Progenitor cell of endocrine pancreas (in vitro differentiated cells): ENCODE results near the gene XBP1. TPM values are rescaled to one million over a fixed set of nuclear protein-coding genes. Genes with fewer than 3 reads are reported as not detected.
A peak's percentile ranks its signal among the peaks of the same experiment; 100 is the strongest.

Source experiments
- DNase-seq: peaks from one replicate; pipeline ENCODE4 v3.0.0; 2021; ENCODE audit warnings: low spot score; ENCODE audit not compliant: unreplicated experiment
- H3K27ac Mint-ChIP-seq: 2 replicates; pipeline ENCODE4 v1.8.0; 2021; ENCODE audit warnings: mild to moderate bottlenecking, moderate library complexity, mixed read lengths
- H3K27me3 Mint-ChIP-seq: 2 replicates; pipeline ENCODE4 v1.8.0; 2021; ENCODE audit warnings: mixed read lengths
- H3K36me3 Mint-ChIP-seq: 2 replicates; pipeline ENCODE4 v1.8.0; 2022; ENCODE audit warnings: mixed read lengths; ENCODE audit not compliant: insufficient read depth
- H3K4me1 Mint-ChIP-seq: 2 replicates; pipeline ENCODE4 v1.8.0; 2021; ENCODE audit warnings: low read depth, mixed read lengths
- H3K4me3 Mint-ChIP-seq: 2 replicates; pipeline ENCODE4 v1.8.0; 2021; ENCODE audit warnings: low read depth, mild to moderate bottlenecking, moderate library complexity, mixed read lengths
- H3K9me3 Mint-ChIP-seq: 2 replicates; pipeline ENCODE4 v1.8.0; 2021; ENCODE audit warnings: low read depth, mixed read lengths
- total RNA-seq: library from RNA; stranded (reverse); gene quantifications from 2 replicates; pipeline ENCODE4 v1.2.1, GENCODE V29; 2021
- TF ChIP-seq, protein P1 (sequence below): fragments of 200-600 bp; sonication (generic); IDR thresholded peaks from one replicate; pipeline ENCODE4 v1.5.0; 2021; ENCODE audit warnings: antibody characterized with exemption, mild to moderate bottlenecking; ENCODE audit not compliant: unreplicated experiment

XBP1 gene
- total RNA-seq, 1 donor from 2014 or later, result 126 TPM

DNA sequence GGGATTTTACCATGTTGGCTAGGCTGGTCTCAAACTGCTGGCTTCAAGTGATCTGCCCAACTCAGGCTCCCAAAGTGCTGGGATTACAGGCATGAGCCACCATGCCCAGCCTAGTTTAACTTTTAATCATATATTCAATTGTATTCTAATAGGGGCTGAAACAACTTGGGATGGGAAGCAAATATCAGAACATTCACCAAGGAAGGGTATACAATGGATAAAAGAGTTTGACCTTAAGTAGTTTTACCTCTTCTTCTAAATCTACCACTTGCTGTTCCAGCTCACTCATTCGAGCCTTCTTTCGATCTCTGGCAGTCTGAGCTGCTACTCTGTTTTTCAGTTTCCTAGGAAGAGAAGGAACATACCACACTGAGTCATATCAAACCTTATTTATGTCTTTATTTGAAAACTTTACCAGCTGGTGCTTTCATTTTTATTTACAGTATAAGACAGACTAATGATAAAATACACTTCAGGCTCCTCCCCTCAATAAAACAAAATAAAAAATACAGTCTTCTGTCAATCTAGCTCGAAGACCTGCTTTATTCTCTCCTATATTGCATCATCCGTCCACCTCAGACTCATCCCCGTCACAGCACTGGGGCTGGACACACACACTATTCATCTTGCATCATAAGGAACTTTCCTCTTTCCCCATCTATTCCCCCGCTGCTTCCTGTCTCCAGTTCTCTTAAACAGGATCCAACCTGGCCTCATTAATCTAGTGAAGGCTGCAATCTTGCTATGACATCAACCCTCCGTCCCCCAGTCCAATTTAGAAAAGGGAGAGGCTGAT lies 1.4 kb downstream of the XBP1 start:
- TF ChIP-seq, protein P1, sequence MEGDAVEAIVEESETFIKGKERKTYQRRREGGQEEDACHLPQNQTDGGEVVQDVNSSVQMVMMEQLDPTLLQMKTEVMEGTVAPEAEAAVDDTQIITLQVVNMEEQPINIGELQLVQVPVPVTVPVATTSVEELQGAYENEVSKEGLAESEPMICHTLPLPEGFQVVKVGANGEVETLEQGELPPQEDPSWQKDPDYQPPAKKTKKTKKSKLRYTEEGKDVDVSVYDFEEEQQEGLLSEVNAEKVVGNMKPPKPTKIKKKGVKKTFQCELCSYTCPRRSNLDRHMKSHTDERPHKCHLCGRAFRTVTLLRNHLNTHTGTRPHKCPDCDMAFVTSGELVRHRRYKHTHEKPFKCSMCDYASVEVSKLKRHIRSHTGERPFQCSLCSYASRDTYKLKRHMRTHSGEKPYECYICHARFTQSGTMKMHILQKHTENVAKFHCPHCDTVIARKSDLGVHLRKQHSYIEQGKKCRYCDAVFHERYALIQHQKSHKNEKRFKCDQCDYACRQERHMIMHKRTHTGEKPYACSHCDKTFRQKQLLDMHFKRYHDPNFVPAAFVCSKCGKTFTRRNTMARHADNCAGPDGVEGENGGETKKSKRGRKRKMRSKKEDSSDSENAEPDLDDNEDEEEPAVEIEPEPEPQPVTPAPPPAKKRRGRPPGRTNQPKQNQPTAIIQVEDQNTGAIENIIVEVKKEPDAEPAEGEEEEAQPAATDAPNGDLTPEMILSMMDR, result no peak
- peaks cover 31% of the 10 kb centered on the region for H3K36me3 Mint-ChIP-seq
- peaks cover 27% of the 10 kb centered on the region for H3K4me1 Mint-ChIP-seq
- H3K27me3 Mint-ChIP-seq, result no peaks in the 10 kb centered on the region
- H3K27ac Mint-ChIP-seq, result peak overlapping the region; percentile 100
- no peaks in the 10 kb centered on the region for H3K9me3 Mint-ChIP-seq
- peak overlapping the region; percentile 92 for H3K4me3 Mint-ChIP-seq
- DNase-seq, result no peak

DNA sequence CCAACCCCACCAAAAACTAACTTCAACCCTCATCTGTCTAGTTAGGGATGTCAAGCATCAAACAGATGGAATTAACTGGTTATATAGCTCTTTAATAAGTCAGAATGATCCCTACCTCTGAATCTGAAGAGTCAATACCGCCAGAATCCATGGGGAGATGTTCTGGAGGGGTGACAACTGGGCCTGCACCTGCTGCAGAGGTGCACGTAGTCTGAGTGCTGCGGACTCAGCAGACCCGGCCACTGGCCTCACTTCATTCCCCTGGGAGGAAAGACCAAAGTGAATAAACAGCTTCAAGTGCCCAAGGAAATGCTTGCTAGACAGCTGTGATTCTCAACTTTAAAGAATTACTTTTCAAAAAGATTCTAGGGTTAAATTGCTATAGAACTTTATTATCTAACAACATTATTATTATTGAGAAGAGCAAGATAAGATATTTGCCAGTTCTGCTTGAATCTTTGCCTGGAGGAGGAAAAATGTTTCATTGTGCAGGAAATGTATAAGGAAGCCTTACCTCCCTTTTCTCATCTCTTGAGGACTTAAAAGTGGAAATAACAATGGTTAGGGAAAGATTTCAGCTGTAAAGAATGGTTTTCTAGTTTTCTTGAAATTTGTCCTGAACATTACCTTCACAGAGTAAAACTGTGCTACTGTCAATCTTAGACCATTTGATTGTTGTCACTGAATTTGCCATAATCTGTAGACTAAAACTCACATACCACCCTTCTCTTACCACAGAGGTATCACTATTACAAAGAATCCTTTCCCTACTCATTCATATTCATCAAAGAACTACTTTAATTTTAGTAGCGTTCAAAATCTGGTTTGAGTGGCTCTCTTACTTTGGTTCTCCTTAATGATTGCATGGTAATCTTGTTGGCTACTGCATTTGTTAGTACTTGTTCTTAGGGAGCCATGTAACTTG lies 4.2 kb downstream of the XBP1 start:
- Mint-ChIP-seq H3K36me3 (peaks cover 32% of the 10 kb centered on the region), H3K9me3 (no peaks in the 10 kb centered on the region), H3K4me1 (peaks cover 21% of the 10 kb centered on the region), H3K4me3 (peak overlapping the region; percentile 9), H3K27ac (peak overlapping the region; percentile 56), H3K27me3 (no peaks in the 10 kb centered on the region)
- TF ChIP-seq, protein P1, result no peak
- no peak for DNase-seq

DNA sequence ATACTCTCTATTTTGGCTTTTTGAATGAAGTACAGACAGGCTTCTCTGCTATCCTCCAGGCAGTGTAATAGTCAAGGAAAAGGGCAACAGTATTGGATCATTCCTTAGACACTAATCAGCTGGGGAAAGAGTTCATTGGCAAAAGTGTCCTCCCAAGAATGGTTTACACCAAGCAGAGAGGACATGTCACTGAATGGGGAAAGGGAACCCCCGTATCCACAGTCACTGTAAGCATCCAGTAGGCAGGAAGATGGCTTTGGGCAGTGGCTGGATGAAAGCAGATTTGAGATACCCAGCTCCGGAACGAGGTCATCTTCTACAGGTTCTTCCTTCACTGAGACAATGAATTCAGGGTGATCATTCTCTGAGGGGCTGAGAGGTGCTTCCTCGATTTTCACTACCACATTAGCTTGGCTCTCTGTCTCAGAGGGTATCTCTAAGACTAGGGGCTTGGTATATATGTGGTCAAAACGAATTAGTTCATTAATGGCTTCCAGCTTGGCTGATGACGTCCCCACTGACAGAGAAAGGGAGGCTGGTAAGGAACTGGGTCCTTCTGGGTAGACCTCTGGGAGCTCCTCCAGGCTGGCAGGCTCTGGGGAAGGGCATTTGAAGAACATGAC lies 5.2 kb downstream of the XBP1 start:
- no peak for DNase-seq
- H3K27me3 Mint-ChIP-seq, result no peaks in the 10 kb centered on the region
- H3K4me3 Mint-ChIP-seq, result no peak overlapping the region
- TF ChIP-seq, protein P1, result no peak
- peak overlapping the region; percentile 67 for H3K27ac Mint-ChIP-seq
- H3K9me3 Mint-ChIP-seq, result no peaks in the 10 kb centered on the region
- H3K4me1 Mint-ChIP-seq, result peaks cover 21% of the 10 kb centered on the region
- H3K36me3 Mint-ChIP-seq, result peaks cover 32% of the 10 kb centered on the region

DNA sequence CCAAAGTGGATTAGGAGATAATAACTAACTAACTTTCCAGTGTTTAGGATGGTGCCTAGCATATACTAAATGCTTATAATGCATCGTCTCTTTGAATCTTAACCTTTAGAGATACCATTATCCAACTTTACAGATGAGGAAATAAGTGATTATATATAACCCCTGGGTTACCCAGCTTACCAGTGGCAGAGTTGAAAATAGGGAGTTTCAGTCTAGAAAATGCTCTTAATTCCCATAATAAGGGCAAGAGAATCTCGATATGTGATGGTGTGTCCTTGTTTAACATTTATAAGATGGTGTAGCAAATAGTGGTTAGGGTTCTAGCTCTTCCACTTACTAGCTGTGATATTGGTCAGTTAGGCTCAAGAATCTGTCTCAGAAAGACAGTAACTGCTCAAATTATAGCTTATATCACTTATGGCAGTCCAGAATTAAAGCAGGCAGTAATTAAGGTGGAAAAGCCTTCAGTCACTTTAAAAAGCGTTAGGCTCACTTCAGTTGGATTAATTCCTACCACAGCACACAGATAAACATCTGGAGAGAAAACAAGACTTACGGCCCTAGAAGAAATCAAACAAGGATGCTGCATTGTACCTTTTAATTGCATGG lies 6.3 kb downstream of the XBP1 start:
- TF ChIP-seq, protein P1, result no peak
- no peaks in the 10 kb centered on the region for H3K27me3 Mint-ChIP-seq
- peaks cover 17% of the 10 kb centered on the region for H3K4me1 Mint-ChIP-seq
- no peak overlapping the region for H3K4me3 Mint-ChIP-seq
- H3K36me3 Mint-ChIP-seq, result peaks cover 30% of the 10 kb centered on the region
- H3K9me3 Mint-ChIP-seq, result no peaks in the 10 kb centered on the region
- H3K27ac Mint-ChIP-seq, result peak overlapping the region; percentile 68
- DNase-seq, result no peak
